GM12874 (cell line): ENCODE measurements around the gene UBE2E1.

ENCODE experiments used
- TF ChIP-seq, protein P1 (sequence below): IDR thresholded peaks from 2 replicates; pipeline ENCODE4 v1.5.1; 2011; ENCODE audit warnings: low read depth, mild to moderate bottlenecking, control low read depth, low read length, moderate library complexity; ENCODE audit not compliant: insufficient read depth

The UBE2E1 gene

DNA sequence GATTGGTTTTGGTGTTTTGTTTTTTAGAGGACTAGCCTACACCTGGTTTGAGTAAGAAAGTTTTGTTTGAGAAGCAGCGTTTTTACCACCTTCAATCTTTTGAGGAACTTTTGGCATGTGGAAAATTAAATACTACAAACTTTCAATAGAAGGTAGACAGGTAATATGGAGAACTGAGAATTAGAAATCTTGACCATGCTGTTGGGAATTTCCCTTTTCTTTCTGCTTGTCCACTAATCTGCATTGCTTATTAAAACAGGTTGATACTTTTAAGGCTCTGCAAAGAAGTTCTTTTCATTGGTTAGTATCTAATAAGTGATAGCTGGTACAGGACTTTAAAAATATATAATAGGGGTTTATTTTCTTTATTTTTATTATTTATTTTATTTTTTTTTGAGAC is 31.9 kb downstream of the UBE2E1 start:
- TF ChIP-seq, protein P1, sequence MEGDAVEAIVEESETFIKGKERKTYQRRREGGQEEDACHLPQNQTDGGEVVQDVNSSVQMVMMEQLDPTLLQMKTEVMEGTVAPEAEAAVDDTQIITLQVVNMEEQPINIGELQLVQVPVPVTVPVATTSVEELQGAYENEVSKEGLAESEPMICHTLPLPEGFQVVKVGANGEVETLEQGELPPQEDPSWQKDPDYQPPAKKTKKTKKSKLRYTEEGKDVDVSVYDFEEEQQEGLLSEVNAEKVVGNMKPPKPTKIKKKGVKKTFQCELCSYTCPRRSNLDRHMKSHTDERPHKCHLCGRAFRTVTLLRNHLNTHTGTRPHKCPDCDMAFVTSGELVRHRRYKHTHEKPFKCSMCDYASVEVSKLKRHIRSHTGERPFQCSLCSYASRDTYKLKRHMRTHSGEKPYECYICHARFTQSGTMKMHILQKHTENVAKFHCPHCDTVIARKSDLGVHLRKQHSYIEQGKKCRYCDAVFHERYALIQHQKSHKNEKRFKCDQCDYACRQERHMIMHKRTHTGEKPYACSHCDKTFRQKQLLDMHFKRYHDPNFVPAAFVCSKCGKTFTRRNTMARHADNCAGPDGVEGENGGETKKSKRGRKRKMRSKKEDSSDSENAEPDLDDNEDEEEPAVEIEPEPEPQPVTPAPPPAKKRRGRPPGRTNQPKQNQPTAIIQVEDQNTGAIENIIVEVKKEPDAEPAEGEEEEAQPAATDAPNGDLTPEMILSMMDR, result no peak

DNA sequence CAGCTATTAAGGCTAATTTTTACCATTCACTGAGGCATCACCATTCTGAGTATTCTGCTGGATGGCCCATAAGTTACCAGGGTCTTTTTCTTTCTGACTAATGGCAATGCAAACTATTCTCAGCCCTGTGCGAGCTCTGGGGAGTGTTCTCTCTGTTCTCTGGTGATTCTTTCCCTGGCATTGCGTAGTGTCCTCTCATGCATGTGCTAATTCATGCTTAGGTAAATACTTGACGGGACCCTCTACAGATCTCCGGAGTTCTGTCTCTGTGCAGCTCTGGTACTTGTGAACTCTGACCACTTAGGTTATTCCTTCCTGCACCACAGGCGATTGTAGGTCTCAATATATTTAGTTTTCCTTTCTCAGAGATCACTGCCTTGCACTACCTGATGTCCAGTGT is 34.8 kb downstream of the UBE2E1 start:
- TF ChIP-seq, protein P1, result no peak

DNA sequence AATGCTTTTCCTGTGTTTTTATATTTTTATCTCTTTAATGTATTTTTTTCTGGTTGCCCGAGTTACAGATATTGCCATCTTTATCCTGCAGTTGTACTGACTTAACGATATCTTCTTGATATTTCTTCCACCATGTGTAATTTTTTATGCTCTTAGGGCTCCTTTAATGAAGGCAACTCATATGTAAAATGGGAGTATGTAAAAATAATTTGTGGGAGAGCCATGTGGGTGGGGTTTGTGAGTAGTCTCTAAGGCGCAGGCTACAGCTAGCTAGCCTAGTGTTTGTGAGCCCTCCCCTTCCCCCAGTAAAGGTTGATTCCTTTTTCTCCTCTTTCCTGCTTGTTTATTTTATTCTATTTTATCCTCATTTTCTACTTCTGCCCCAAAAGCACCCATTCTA is 38.1 kb downstream of the UBE2E1 start:
- TF ChIP-seq, protein P1, result no peak

DNA sequence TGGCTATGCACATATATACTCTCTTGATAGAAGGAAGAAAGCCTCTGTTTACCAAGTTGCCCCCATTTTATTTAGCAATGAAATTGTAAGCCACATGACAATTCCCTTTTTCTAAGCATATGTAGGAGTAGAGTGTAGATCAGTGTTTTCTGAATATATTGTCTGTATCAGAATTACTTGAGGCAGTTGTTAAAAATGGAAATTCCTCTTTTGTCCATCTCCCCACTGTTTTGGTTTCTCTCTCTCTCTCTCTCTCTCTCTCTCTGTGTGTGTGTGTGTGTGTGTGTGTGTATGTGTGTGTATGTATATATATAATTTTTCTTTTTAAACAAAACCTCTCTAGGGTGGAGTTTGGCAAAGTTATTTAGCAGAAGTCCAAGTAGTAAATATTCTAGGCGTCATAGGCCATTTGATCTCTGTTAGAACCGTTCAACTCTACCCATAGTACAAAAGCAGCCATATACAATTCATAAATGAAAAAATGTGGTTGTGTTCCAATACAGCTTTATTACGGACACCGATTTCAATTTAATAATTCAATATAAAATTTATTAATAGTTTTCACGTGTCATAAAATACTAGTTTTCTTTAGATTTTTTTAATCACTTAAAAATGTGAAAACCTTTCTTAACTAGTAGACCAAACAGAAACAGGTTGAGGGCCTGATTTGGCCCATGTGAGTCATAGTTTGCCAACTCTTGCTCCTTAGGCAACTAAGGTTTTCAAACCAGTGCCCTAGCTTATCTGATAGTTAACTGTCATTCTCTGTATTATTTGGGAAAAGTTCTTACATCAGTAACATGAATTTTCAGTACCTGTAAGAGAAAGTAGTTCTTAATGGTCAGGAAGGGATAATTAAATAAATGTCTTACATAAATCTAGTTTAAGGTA is 39.8 kb downstream of the UBE2E1 start:
- TF ChIP-seq, protein P1, result no peak

DNA sequence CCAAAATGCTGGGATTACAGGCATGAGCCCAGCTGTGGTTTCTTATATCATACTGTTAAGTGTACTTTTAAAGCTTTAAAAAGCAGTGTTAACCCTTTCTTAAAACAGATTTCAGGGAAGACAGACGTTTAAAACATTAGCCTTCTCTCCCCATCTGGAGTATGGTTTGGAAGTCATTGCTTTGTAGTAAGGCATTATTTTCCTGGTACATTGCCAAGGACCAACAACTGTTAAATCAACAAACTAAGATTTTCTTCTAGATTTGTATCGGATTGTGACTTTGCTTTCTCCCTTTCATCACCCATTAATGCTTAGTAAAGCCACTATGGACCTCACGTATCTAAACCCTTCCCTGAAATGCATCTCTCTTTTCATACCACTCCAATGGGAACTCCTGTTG is 50.5 kb downstream of the UBE2E1 start:
- TF ChIP-seq, protein P1, result no peak

DNA sequence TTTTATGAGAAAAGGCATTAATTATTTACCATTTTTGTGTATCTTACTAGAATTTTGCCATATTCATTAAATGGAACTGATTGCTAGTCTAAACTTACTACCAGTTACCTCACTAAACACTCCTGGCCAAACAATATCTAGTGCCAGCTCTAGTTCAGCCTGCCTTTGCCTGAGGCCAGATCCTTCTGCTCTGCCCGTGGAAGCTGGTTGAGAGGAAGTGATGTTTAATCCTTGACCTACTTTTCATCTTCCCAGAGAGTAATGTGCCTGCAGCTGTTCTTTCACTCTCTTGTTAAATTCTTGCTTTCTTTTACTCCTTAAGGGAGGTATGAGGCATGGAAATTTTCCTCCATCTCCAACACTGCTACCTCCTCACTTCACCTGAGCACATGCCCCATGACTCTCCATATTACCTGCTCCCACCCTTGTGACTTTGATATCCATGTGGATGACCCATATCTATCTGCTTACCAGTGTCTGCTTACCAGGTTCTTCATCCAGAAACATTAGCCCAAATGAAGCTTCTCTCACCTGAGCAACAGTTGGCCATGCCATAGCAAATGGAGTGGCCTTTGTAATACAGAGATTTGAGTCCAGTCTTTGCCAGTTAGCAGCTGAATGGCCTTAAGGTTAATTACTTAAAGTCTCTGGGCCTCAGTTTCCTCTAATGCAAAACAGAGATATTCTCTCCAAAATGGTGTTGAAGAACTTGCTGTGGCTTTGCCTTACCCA is 53.4 kb downstream of the UBE2E1 start:
- TF ChIP-seq, protein P1, result no peak

DNA sequence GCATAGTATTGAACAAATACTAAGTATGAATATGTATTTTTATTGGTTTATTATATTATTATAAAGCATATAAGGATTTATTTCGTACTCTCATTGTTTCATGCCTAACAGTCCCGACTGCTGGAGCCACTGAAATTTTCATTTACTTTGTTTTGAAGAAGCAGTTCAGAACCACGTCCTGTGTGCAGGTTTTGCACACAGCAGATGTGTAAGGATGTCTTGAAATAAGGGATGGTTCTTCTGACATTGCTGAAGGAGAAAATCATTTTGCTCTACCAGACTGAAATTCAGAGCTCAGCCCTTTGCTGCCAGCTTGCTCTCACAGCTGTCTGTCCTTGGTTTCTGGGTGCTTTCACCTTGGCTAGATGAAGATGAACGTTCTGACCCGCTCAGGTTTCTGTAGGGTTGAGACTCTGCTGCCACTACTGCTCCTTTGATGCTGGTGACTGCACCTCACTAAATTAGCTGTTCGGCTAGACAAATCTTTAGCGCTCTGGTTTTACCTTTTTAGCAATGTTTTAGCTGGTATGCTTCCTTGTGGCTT is 54.2 kb downstream of the UBE2E1 start:
- TF ChIP-seq, protein P1, result no peak
